NCI-H2107 treated with DMSO at 0.1 percent for 48 hours (cell line): Measurements from ENCODE around the gene SRY.
"Not testable (repeated sequence)": the region's sequence is repeated elsewhere in the genome, so short reads cannot be mapped to it uniquely, and the experiment has no call there.

Source experiments
- DNase-seq: peaks from one replicate; lab custom pipeline; 2025; ENCODE audit not compliant: unreplicated experiment; lab: John Stamatoyannopoulos, UW

Gene SRY

DNA sequence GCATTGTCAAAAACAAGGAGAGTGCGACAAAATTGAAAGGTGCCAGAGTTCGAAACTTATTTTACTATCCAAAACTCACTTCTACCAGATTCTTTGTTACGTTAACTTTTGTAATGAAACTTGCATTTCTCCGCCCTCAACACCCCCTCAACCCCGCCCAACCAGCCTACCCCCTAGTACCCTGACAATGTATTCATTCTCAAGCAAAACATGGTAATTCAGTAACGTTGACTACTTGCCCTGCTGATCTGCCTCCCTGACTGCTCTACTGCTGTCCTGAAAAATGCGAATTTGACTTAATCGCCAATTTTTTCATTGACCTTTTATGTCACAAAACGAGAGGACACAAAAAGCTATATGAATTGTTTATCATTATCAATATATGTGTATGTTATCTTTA, at the start of gene SRY:
Gene SRY, minus strand, starts transcription at position 83 of the 400 bp plus-strand sequence. Its CDS starts 79 bp downstream, at position 4.
- DNase-seq, result no peak

- no peak for DNase-seq
Measured at GRCh38 chrY:2837078-2837477, 49.6 kb upstream of the SRY start.

DNA sequence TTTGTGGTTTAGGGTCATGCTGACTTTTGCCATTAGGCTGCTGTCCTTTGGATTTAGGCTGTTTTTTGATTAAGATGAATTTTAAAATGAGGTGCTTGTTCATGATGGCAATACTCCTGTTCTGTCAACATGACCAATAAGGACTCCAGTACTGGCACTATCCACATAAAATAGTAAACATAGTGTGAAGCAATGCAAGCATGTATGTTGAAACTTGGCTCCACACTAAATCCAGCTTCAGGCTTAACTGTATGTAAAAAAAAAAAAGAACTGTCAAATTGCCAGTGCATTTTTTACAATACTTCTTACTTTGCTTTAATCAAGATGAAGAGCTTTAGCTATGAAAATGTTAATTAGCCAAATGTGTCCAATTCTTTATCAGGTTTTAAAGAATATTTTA, 47.7 kb upstream of the SRY start:
- no peak for DNase-seq

DNA sequence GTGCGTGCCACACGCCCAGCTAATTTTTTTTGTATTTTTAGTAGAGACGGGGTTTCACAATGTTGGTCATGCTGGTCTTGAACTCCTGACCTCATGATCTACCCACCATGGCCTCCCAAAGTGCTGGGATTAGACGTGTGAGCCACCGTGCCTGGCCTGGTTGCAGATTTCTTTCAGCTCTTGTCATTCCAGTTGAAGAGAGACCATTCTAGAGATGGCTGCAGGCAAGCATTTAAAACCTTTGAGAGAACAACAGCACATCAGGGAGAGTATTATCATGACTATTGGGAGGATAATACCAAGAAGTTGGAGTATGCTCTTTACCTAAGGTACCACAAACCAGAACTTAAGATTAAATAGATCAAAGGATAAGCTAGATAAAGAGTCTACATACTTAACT, 41.0 kb upstream of the SRY start:
- DNase-seq, result no peak

DNA sequence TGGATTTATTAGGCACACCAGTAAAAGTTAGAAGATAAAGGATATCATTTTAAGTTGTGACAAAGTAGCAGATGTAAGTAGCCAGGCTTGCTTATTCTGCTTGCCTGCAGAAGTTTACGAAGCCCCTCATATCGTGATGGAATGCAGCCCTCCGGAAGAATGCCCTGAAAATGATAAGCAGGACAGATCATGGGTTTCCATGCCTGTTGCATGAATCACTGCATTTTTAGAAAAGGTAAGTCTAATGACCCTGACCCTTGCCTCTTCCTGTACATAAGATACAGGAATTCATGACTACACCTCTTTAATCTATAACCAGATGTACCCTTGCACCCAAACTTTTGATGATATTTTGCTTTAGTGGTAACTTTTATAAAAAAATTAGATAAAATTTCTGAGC, 37.0 kb upstream of the SRY start:
- no peak for DNase-seq

DNA sequence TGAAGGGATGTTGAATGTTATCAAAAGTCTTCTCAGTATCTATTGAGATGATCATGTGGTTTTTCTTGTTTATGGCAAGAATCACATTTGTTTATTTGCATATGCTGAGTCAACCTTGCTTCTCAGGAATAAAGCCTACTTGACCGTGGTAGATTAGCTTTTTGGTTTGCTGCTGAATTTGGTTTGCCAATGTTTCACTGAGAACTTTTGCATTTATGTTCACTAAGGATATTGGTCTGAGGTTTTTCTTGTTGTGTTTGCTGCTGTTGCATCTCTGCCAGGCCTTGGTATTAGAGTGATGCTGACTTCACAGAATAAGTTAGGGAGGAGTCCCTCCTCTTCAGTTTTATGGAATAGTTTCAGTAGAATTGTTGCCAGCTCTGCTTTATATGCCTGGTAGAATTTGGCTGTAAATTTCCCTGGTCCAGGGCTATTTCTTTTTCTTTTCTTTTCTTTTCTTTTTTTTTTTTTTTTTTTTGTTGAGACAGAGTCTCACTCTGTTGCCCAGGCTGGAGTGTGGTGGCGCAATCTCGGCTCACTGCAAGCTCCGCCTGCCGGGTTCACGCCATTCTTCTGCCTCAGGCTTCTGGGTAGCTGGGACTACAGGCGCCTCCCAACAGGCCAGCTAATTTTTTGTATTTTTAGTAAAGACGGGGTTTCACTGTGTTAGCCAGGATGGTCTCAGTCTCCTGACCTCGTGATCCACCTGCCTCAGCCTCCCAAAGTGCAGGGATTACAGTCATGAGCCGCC, 29.8 kb upstream of the SRY start:
- not testable (repeated sequence) for DNase-seq

DNA sequence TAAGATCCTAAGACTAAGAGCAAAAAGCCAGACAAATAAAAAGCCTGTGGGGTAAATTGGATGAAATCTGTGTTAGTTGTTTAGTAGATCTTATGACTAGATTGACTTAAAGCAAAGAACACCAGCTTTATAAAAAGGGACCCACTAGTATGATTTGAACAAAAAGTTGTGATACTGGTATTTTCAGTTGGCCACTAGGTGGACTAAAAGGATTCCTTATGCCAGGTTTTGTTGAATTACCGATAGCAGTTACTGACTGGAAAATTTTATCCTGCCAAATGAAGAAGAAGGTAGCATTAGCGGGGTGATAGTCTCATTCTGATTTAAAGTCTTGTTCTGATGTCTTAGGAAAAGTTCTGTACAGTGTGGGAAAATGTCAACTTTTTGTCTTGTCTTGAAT, 12.8 kb upstream of the SRY start:
- no peak for DNase-seq

DNA sequence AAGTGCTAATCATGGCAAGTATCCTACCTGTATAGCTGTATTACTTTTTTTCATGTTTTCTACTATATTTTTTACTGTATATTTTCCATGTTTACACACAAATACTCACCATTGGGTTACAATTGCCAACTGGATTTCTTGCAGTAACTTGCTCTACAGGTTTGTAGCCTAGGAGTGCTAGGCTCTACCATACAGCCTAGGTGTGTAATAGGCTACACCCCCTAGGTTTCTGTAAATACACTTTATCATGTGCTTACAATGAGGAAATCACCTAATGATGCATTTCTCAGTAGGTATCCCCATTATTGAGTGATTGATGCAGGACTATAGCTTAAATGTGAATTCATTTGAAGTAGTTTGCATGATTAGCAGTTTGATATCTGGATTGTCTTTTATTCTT, 10.5 kb upstream of the SRY start:
- DNase-seq, result no peak

- no peak for DNase-seq
Measured at GRCh38 chrY:2796977-2797523, 9.6 kb upstream of the SRY start.

- DNase-seq, result no peak
Measured at GRCh38 chrY:2789756-2790155, 2.3 kb upstream of the SRY start.

GRCh38 chrY:2786876-2787512, 488 bp downstream of the SRY start:
- no peak for DNase-seq
